ENCODE results near the gene IL17B. TPM values are rescaled to one million over a fixed set of nuclear protein-coding genes. Genes with fewer than 3 reads are reported as not detected.

IL17B gene
- total RNA-seq, 1 experiment from 2014 or later: not detected

DNA sequence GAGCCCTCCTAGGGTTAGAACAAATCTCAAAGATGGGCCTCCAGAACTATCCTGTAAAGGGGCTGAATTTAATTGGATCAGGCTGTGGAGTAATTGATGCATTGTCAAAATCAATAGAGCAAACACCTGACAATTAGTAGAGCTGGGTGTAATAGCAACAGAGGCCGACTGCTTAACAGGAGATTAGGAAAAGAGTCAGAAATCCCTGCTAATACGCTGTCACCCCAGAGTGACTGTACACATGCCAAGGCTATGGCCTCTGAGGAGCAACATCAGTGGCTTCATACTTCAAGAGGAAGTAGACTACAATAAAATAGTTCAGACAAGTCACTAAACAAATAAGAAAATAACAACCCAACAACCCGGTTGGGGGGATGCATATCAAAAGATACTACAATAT is 52.5 kb downstream of the IL17B start:
- peaks cover 6% of the 10 kb centered on the region for H3K4me1 Mint-ChIP-seq
- DNase-seq (ENCODE audit: low spot score): no peak
- H3K27ac Mint-ChIP-seq: no peak overlapping the region
- POLR2A ChIA-PET: no interaction called here
- H3K27me3 Mint-ChIP-seq (ENCODE audit: low read depth): no peaks in the 10 kb centered on the region
- H3K9me3 Mint-ChIP-seq: no peaks in the 10 kb centered on the region
- CTCF ChIA-PET: no interaction called here
- H3K4me3 Mint-ChIP-seq: no peak overlapping the region
- ATAC-seq: no peak
- no peaks in the 10 kb centered on the region for H3K36me3 Mint-ChIP-seq
- TF ChIP-seq ZNF671 (CRISPR knock-in tag; IDR thresholded peaks at IDR 0.05) (no peak), RELA (CRISPR knock-in tag; IDR thresholded peaks at IDR 0.05; ENCODE audit: borderline replicate concordance) (no peak), TEAD1 (CRISPR knock-in tag; IDR thresholded peaks at IDR 0.05) (no peak), ELF4 (CRISPR knock-in tag; IDR thresholded peaks at IDR 0.05; ENCODE audit: low read depth) (no peak), NFYB (CRISPR knock-in tag; conservative IDR thresholded peaks at IDR 0.05; ENCODE audit: low read depth) (no peak), CREM (CRISPR knock-in tag; IDR thresholded peaks at IDR 0.05) (no peak), ESRRA (CRISPR knock-in tag; IDR thresholded peaks at IDR 0.05; ENCODE audit: borderline replicate concordance) (no peak), NR3C1 (CRISPR knock-in tag; conservative IDR thresholded peaks at IDR 0.05; ENCODE audit: low read depth) (no peak), EMX1 (CRISPR knock-in tag; IDR thresholded peaks at IDR 0.05) (no peak)
- TF ChIP-seq, protein P1, sequence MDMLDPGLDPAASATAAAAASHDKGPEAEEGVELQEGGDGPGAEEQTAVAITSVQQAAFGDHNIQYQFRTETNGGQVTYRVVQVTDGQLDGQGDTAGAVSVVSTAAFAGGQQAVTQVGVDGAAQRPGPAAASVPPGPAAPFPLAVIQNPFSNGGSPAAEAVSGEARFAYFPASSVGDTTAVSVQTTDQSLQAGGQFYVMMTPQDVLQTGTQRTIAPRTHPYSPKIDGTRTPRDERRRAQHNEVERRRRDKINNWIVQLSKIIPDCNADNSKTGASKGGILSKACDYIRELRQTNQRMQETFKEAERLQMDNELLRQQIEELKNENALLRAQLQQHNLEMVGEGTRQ (CRISPR knock-in tag; IDR thresholded peaks at IDR 0.05): no peak
- TF ChIP-seq, protein P2, sequence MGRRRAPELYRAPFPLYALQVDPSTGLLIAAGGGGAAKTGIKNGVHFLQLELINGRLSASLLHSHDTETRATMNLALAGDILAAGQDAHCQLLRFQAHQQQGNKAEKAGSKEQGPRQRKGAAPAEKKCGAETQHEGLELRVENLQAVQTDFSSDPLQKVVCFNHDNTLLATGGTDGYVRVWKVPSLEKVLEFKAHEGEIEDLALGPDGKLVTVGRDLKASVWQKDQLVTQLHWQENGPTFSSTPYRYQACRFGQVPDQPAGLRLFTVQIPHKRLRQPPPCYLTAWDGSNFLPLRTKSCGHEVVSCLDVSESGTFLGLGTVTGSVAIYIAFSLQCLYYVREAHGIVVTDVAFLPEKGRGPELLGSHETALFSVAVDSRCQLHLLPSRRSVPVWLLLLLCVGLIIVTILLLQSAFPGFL (CRISPR knock-in tag; IDR thresholded peaks at IDR 0.05; ENCODE audit: borderline replicate concordance): no peak
- TF ChIP-seq, protein P3, sequence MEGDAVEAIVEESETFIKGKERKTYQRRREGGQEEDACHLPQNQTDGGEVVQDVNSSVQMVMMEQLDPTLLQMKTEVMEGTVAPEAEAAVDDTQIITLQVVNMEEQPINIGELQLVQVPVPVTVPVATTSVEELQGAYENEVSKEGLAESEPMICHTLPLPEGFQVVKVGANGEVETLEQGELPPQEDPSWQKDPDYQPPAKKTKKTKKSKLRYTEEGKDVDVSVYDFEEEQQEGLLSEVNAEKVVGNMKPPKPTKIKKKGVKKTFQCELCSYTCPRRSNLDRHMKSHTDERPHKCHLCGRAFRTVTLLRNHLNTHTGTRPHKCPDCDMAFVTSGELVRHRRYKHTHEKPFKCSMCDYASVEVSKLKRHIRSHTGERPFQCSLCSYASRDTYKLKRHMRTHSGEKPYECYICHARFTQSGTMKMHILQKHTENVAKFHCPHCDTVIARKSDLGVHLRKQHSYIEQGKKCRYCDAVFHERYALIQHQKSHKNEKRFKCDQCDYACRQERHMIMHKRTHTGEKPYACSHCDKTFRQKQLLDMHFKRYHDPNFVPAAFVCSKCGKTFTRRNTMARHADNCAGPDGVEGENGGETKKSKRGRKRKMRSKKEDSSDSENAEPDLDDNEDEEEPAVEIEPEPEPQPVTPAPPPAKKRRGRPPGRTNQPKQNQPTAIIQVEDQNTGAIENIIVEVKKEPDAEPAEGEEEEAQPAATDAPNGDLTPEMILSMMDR (IDR thresholded peaks at IDR 0.05): no peak
- TF ChIP-seq, protein P4, sequence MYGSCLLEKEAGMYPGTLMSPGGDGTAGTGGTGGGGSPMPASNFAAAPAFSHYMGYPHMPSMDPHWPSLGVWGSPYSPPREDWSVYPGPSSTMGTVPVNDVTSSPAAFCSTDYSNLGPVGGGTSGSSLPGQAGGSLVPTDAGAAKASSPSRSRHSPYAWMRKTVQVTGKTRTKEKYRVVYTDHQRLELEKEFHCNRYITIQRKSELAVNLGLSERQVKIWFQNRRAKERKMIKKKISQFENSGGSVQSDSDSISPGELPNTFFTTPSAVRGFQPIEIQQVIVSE (CRISPR knock-in tag; IDR thresholded peaks at IDR 0.05; ENCODE audit: borderline replicate concordance): no peak
- TF ChIP-seq, protein P5, sequence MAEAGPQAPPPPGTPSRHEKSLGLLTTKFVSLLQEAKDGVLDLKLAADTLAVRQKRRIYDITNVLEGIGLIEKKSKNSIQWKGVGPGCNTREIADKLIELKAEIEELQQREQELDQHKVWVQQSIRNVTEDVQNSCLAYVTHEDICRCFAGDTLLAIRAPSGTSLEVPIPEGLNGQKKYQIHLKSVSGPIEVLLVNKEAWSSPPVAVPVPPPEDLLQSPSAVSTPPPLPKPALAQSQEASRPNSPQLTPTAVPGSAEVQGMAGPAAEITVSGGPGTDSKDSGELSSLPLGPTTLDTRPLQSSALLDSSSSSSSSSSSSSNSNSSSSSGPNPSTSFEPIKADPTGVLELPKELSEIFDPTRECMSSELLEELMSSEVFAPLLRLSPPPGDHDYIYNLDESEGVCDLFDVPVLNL (CRISPR knock-in tag; IDR thresholded peaks at IDR 0.05; ENCODE audit: borderline replicate concordance, low read depth): no peak
- TF ChIP-seq, protein P6, sequence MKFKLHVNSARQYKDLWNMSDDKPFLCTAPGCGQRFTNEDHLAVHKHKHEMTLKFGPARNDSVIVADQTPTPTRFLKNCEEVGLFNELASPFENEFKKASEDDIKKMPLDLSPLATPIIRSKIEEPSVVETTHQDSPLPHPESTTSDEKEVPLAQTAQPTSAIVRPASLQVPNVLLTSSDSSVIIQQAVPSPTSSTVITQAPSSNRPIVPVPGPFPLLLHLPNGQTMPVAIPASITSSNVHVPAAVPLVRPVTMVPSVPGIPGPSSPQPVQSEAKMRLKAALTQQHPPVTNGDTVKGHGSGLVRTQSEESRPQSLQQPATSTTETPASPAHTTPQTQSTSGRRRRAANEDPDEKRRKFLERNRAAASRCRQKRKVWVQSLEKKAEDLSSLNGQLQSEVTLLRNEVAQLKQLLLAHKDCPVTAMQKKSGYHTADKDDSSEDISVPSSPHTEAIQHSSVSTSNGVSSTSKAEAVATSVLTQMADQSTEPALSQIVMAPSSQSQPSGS (CRISPR knock-in tag; IDR thresholded peaks at IDR 0.05; ENCODE audit: borderline replicate concordance, low read depth): no peak

DNA sequence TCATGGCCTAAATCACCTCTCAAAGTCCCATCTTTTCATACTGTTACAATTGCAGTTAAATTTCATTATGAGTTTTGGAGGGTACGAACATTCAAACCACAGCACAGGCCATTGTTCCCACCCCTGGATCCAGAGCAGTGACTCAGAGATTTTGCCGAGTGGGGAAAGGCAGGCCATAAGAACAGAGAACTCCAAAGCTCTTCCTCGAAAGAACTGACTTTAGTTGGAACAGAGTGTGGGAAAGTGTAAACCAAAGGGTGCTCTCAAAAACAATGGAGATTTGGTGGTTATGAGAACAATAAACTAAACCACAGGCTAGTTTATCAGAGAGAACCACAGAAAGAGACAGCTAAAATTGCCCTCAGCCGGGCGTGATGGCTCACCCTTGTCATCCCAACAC is 53.2 kb downstream of the IL17B start:
- no peaks in the 10 kb centered on the region for H3K36me3 Mint-ChIP-seq
- ChIA-PET POLR2A (no interaction called here), CTCF (interaction anchor here (1.3 kb wide), 2 partner anchors 42 to 61 kb away, joined by 5 to 7 read pairs; no protein-coding TSS in a partner anchor)
- no peaks in the 10 kb centered on the region for H3K27me3 Mint-ChIP-seq (ENCODE audit: low read depth)
- H3K4me1 Mint-ChIP-seq: peaks cover 6% of the 10 kb centered on the region
- no peak overlapping the region for H3K27ac Mint-ChIP-seq
- no peak for TF ChIP-seq CBFB (CRISPR knock-in tag; IDR thresholded peaks at IDR 0.05; ENCODE audit: low read depth)
- TF ChIP-seq, protein P7, sequence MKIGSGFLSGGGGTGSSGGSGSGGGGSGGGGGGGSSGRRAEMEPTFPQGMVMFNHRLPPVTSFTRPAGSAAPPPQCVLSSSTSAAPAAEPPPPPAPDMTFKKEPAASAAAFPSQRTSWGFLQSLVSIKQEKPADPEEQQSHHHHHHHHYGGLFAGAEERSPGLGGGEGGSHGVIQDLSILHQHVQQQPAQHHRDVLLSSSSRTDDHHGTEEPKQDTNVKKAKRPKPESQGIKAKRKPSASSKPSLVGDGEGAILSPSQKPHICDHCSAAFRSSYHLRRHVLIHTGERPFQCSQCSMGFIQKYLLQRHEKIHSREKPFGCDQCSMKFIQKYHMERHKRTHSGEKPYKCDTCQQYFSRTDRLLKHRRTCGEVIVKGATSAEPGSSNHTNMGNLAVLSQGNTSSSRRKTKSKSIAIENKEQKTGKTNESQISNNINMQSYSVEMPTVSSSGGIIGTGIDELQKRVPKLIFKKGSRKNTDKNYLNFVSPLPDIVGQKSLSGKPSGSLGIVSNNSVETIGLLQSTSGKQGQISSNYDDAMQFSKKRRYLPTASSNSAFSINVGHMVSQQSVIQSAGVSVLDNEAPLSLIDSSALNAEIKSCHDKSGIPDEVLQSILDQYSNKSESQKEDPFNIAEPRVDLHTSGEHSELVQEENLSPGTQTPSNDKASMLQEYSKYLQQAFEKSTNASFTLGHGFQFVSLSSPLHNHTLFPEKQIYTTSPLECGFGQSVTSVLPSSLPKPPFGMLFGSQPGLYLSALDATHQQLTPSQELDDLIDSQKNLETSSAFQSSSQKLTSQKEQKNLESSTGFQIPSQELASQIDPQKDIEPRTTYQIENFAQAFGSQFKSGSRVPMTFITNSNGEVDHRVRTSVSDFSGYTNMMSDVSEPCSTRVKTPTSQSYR (CRISPR knock-in tag; IDR thresholded peaks at IDR 0.05): no peak
- TF ChIP-seq, protein P8, sequence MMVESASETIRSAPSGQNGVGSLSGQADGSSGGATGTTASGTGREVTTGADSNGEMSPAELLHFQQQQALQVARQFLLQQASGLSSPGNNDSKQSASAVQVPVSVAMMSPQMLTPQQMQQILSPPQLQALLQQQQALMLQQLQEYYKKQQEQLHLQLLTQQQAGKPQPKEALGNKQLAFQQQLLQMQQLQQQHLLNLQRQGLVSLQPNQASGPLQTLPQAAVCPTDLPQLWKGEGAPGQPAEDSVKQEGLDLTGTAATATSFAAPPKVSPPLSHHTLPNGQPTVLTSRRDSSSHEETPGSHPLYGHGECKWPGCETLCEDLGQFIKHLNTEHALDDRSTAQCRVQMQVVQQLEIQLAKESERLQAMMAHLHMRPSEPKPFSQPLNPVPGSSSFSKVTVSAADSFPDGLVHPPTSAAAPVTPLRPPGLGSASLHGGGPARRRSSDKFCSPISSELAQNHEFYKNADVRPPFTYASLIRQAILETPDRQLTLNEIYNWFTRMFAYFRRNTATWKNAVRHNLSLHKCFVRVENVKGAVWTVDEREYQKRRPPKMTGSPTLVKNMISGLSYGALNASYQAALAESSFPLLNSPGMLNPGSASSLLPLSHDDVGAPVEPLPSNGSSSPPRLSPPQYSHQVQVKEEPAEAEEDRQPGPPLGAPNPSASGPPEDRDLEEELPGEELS (CRISPR knock-in tag; IDR thresholded peaks at IDR 0.05): no peak
- no peak for TF ChIP-seq SP1 (CRISPR knock-in tag; conservative IDR thresholded peaks at IDR 0.05)
- no peak for TF ChIP-seq IRF2 (CRISPR knock-in tag; IDR thresholded peaks at IDR 0.05; ENCODE audit: borderline replicate concordance, low read depth)
- TF ChIP-seq SMAD3 (CRISPR knock-in tag; IDR thresholded peaks at IDR 0.05; ENCODE audit: borderline replicate concordance): no peak
- no peak for TF ChIP-seq GRHL2 (CRISPR knock-in tag; IDR thresholded peaks at IDR 0.05; ENCODE audit: insufficient replicate concordance, severe bottlenecking)
- TF ChIP-seq, protein P4 (CRISPR knock-in tag; IDR thresholded peaks at IDR 0.05; ENCODE audit: borderline replicate concordance): no peak
- no peaks in the 10 kb centered on the region for H3K9me3 Mint-ChIP-seq
- H3K4me3 Mint-ChIP-seq: no peak overlapping the region
- ATAC-seq (no peak), DNase-seq (ENCODE audit: low spot score) (no peak)
